ENCODE results near the gene KIF5C. TPM values are rescaled to one million over a fixed set of nuclear protein-coding genes. Genes with fewer than 3 reads are reported as not detected.

The KIF5C gene
- total RNA-seq, 1 donor from 2014 or later = 24.3 TPM

GRCh38 chr2:149041482-149041881 lies 166.5 kb downstream of the KIF5C start:
- H3K4me3 ChIP-seq (ENCODE audit: insufficient read depth, low read depth, low read length) = no peak overlapping the region
- H3K9me3 Mint-ChIP-seq (ENCODE audit: unreplicated experiment) = no peaks in the 10 kb centered on the region
- H2AFZ ChIP-seq (ENCODE audit: low read depth, low read length) = no peak overlapping the region
- H3K4me1 ChIP-seq (ENCODE audit: insufficient read depth, low read length) = no peaks in the 10 kb centered on the region
- no peak overlapping the region for H3K27ac Mint-ChIP-seq (ENCODE audit: unreplicated experiment)
- no peak overlapping the region for H3K4me3 Mint-ChIP-seq (ENCODE audit: unreplicated experiment)
- H3K27me3 ChIP-seq (ENCODE audit: insufficient read depth, low read length) = peaks cover 4% of the 10 kb centered on the region
- no peak for DNase-seq (ENCODE audit: low read depth)
- H3K9ac ChIP-seq (ENCODE audit: low read length) = no peak overlapping the region
- no peak for TF ChIP-seq EZH2 (IDR thresholded peaks at IDR 0.05; ENCODE audit: insufficient read depth, low read length)
- no peak for TF ChIP-seq CTCF (IDR thresholded peaks at IDR 0.05; ENCODE audit: insufficient read depth, low read depth, low read length)
- H3K9me3 ChIP-seq (ENCODE audit: insufficient read depth, low read depth, low read length) = no peaks in the 10 kb centered on the region
- H3K4me1 Mint-ChIP-seq (ENCODE audit: low read depth, unreplicated experiment) = no peaks in the 10 kb centered on the region
- no peak overlapping the region for H3K27ac ChIP-seq (ENCODE audit: low read depth, low read length)
- FAIRE-seq = no peak
- H4K20me1 ChIP-seq (ENCODE audit: insufficient read depth, low read length) = no peaks in the 10 kb centered on the region
- H3K79me2 ChIP-seq (ENCODE audit: insufficient read depth, low read length) = no peaks in the 10 kb centered on the region
- peaks cover 2% of the 10 kb centered on the region for H3K36me3 Mint-ChIP-seq (ENCODE audit: low read depth, unreplicated experiment)
- peaks cover 29% of the 10 kb centered on the region for H3K27me3 Mint-ChIP-seq (ENCODE audit: low read depth, unreplicated experiment)
- no peak overlapping the region for H3K4me2 ChIP-seq (ENCODE audit: low read length)
- H3K36me3 ChIP-seq (ENCODE audit: insufficient read depth, low read length) = no peaks in the 10 kb centered on the region

- Histone ChIP-seq H3K4me2 (ENCODE audit: low read length) (no peak overlapping the region), H3K27me3 (ENCODE audit: insufficient read depth, low read length) (peaks cover 4% of the 10 kb centered on the region), H3K9me3 (ENCODE audit: insufficient read depth, low read depth, low read length) (no peaks in the 10 kb centered on the region), H2AFZ (ENCODE audit: low read depth, low read length) (no peak overlapping the region), H3K4me1 (ENCODE audit: insufficient read depth, low read length) (no peaks in the 10 kb centered on the region), H3K27ac (ENCODE audit: low read depth, low read length) (no peak overlapping the region), H4K20me1 (ENCODE audit: insufficient read depth, low read length) (no peaks in the 10 kb centered on the region), H3K4me3 (ENCODE audit: insufficient read depth, low read depth, low read length) (no peak overlapping the region), H3K9ac (ENCODE audit: low read length) (no peak overlapping the region), H3K36me3 (ENCODE audit: insufficient read depth, low read length) (no peaks in the 10 kb centered on the region), H3K79me2 (ENCODE audit: insufficient read depth, low read length) (no peaks in the 10 kb centered on the region)
- no peaks in the 10 kb centered on the region for H3K9me3 Mint-ChIP-seq (ENCODE audit: unreplicated experiment)
- no peak overlapping the region for H3K4me3 Mint-ChIP-seq (ENCODE audit: unreplicated experiment)
- no peaks in the 10 kb centered on the region for H3K4me1 Mint-ChIP-seq (ENCODE audit: low read depth, unreplicated experiment)
- DNase-seq (ENCODE audit: low read depth) (no peak), FAIRE-seq (no peak)
- TF ChIP-seq CTCF (IDR thresholded peaks at IDR 0.05; ENCODE audit: insufficient read depth, low read depth, low read length) (no peak), EZH2 (IDR thresholded peaks at IDR 0.05; ENCODE audit: insufficient read depth, low read length) (no peak)
- no peak overlapping the region for H3K27ac Mint-ChIP-seq (ENCODE audit: unreplicated experiment)
- peaks cover 18% of the 10 kb centered on the region for H3K27me3 Mint-ChIP-seq (ENCODE audit: low read depth, unreplicated experiment)
- peaks cover 2% of the 10 kb centered on the region for H3K36me3 Mint-ChIP-seq (ENCODE audit: low read depth, unreplicated experiment)
These were observed 167.9 kb downstream of the KIF5C start for GRCh38 chr2:149042881-149043280.

GRCh38 chr2:149044500-149044899 lies 169.5 kb downstream of the KIF5C start:
- Histone ChIP-seq H3K4me1 (ENCODE audit: insufficient read depth, low read length) (no peaks in the 10 kb centered on the region), H3K9ac (ENCODE audit: low read length) (no peak overlapping the region), H2AFZ (ENCODE audit: low read depth, low read length) (no peak overlapping the region), H3K4me2 (ENCODE audit: low read length) (no peak overlapping the region), H3K9me3 (ENCODE audit: insufficient read depth, low read depth, low read length) (no peaks in the 10 kb centered on the region), H3K27me3 (ENCODE audit: insufficient read depth, low read length) (no peaks in the 10 kb centered on the region), H3K27ac (ENCODE audit: low read depth, low read length) (no peak overlapping the region), H4K20me1 (ENCODE audit: insufficient read depth, low read length) (no peaks in the 10 kb centered on the region), H3K36me3 (ENCODE audit: insufficient read depth, low read length) (no peaks in the 10 kb centered on the region), H3K4me3 (ENCODE audit: insufficient read depth, low read depth, low read length) (no peak overlapping the region), H3K79me2 (ENCODE audit: insufficient read depth, low read length) (no peaks in the 10 kb centered on the region)
- H3K4me3 Mint-ChIP-seq (ENCODE audit: unreplicated experiment) = no peak overlapping the region
- peaks cover 2% of the 10 kb centered on the region for H3K36me3 Mint-ChIP-seq (ENCODE audit: low read depth, unreplicated experiment)
- H3K27me3 Mint-ChIP-seq (ENCODE audit: low read depth, unreplicated experiment) = peaks cover 12% of the 10 kb centered on the region
- FAIRE-seq = no peak
- H3K27ac Mint-ChIP-seq (ENCODE audit: unreplicated experiment) = no peak overlapping the region
- DNase-seq (ENCODE audit: low read depth) = no peak
- peaks cover 3% of the 10 kb centered on the region for H3K9me3 Mint-ChIP-seq (ENCODE audit: unreplicated experiment)
- H3K4me1 Mint-ChIP-seq (ENCODE audit: low read depth, unreplicated experiment) = no peaks in the 10 kb centered on the region
- TF ChIP-seq EZH2 (IDR thresholded peaks at IDR 0.05; ENCODE audit: insufficient read depth, low read length) (no peak), CTCF (IDR thresholded peaks at IDR 0.05; ENCODE audit: insufficient read depth, low read depth, low read length) (no peak)

All from astrocyte (in vitro differentiated cells and primary cell).